PC-3 (cell line): ENCODE measurements around the gene TBX20. TPM values are rescaled to one million over a fixed set of nuclear protein-coding genes. Genes with fewer than 3 reads are reported as not detected.

Source experiments
- ATAC-seq: fragments of 200-7000 bp; cut with Tn5 transposase; 2 replicates; pipeline ENCODE4 v1.9.1; 2020; ENCODE audit warnings: mild to moderate bottlenecking, moderate library complexity
- BruUV-seq: library from RNA; stranded (reverse); fragments of 400-500 nt; replicated peaks from 2 replicates; lab custom pipeline; 2021; lab: Mats Ljungman, UMichigan
- CTCF ChIA-PET: fragments of 300-600 bp; sonication (Branson Sonifier 250); formaldehyde crosslinking; loops from one replicate; lab custom pipeline; 2022; ENCODE audit warnings: antibody characterized with exemption; lab: Charles Lee
- POLR2A ChIA-PET: fragments of 300-600 bp; sonication (Branson Sonifier 250); formaldehyde crosslinking; loops from one replicate; lab custom pipeline; 2022; ENCODE audit warnings: antibody characterized with exemption; ENCODE audit not compliant: unreplicated experiment; lab: Charles Lee
- DNase-seq: peaks from one replicate; pipeline ENCODE4 v3.0.0-alpha.2; 2015
- H2AFZ ChIP-seq: fragments of 300-600 bp; sonication (generic); 2 replicates; pipeline ENCODE4 v1.6.0; 2016; ENCODE audit warnings: antibody characterized with exemption, low read length
- H3F3A ChIP-seq: fragments of 300-600 bp; sonication (generic); one replicate; pipeline ENCODE4 v1.6.0; 2017; ENCODE audit warnings: antibody characterized with exemption, low read length, control low read depth, mild to moderate bottlenecking; ENCODE audit not compliant: unreplicated experiment
- H3K27ac ChIP-seq: fragments of 300-600 bp; sonication (generic); 2 replicates; pipeline ENCODE4 v1.5.1; 2016; ENCODE audit warnings: mild to moderate bottlenecking, low read length
- H3K27me3 ChIP-seq: fragments of 300-600 bp; sonication (generic); 2 replicates; pipeline ENCODE4 v1.6.1; 2016; ENCODE audit warnings: low read length, mixed read lengths
- H3K36me3 ChIP-seq: fragments of 300-600 bp; sonication (generic); 2 replicates; pipeline ENCODE4 v1.6.1; 2016; ENCODE audit warnings: low read depth, mixed run types, low read length, mixed read lengths
- H3K4me1 ChIP-seq: fragments of 300-600 bp; sonication (generic); 2 replicates; pipeline ENCODE4 v1.5.1; 2016; ENCODE audit warnings: low read length; ENCODE audit not compliant: insufficient read depth
- H3K4me2 ChIP-seq: fragments of 300-600 bp; sonication (generic); 2 replicates; pipeline ENCODE4 v1.6.0; 2016; ENCODE audit warnings: low read length
- H3K4me3 ChIP-seq: fragments of 300-600 bp; sonication (generic); 2 replicates; pipeline ENCODE4 v1.5.1; 2016; ENCODE audit warnings: mild to moderate bottlenecking, low read length, mixed read lengths
- H3K79me2 ChIP-seq: fragments of 300-600 bp; sonication (generic); 2 replicates; pipeline ENCODE4 v1.6.1; 2017; ENCODE audit warnings: low read length, mixed read lengths
- H3K9ac ChIP-seq: fragments of 300-600 bp; sonication (generic); 2 replicates; pipeline ENCODE4 v1.6.0; 2016; ENCODE audit warnings: mild to moderate bottlenecking, low read length
- H3K9me2 ChIP-seq: fragments of 300-600 bp; sonication (generic); replicated peaks from 2 replicates; pipeline ENCODE4 v1.6.1; 2016; ENCODE audit warnings: mixed run types, low read length, mixed read lengths
- H3K9me3 ChIP-seq: fragments of 300-600 bp; sonication (generic); 2 replicates; pipeline ENCODE4 v1.6.1; 2016; ENCODE audit warnings: low read length, mixed read lengths
- H4K20me1 ChIP-seq: fragments of 300-600 bp; sonication (generic); 2 replicates; pipeline ENCODE4 v1.6.1; 2016; ENCODE audit warnings: low read length, mixed read lengths
- CTCF ChIP-seq: fragments of 300-600 bp; sonication (generic); conservative IDR thresholded peaks from 2 replicates; pipeline ENCODE4 v1.5.1; 2017; ENCODE audit warnings: antibody characterized with exemption, low read depth, mild to moderate bottlenecking, low read length
- EZH2 ChIP-seq: fragments of 300-600 bp; sonication (generic); IDR thresholded peaks from one replicate; pipeline ENCODE4 v1.6.1; 2017; ENCODE audit warnings: antibody characterized with exemption, mild to moderate bottlenecking, low read length; ENCODE audit not compliant: unreplicated experiment
- EZH2phosphoT487 ChIP-seq: fragments of 300-600 bp; sonication (generic); IDR thresholded peaks from 2 replicates; pipeline ENCODE4 v1.6.1; 2018; ENCODE audit warnings: mild to moderate bottlenecking, antibody characterized with exemption, low read length, borderline replicate concordance
- intact Hi-C: fragments of 100-400 bp; cut with micrococcal nuclease; formaldehyde crosslinking; loops from 2 replicates; pipeline ENCODE4 v1.9.0; 2023
- total RNA-seq: library from RNA; depleted of rRNA; stranded (reverse); fragments of >200 nt; gene quantifications from 2 replicates; pipeline ENCODE4 v1.2.3, GENCODE V29; 2014

The TBX20 gene
- total RNA-seq, 1 experiment from 2014 or later, result 0.47 TPM

DNA sequence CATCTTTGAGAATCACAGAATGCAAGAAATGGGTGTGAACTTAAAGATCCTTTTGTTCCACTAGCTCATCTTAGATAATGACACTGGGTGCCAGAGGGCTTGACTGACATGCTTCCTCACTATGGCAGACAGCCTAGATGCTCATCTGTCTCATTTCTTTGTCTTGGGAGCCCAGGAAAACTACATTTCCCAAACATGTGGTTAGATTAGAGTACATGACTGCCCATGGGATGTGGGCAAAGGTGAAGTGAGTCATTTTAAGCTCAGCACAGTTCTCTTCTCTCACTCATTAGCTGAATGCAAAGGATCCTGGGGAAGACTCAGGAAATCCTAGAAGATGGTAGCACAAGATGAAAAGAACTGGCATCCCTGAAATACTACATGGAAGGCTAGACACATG lies 32.5 kb upstream of the TBX20 start:
- no peaks in the 10 kb centered on the region for H3K9me2 ChIP-seq
- ATAC-seq, result peak; percentile 43
- DNase-seq, result peak; percentile 52
- peaks cover 13% of the 10 kb centered on the region for H3K27me3 ChIP-seq
- H2AFZ ChIP-seq, result no peak overlapping the region
- intact Hi-C loops, result no loop called here
- H3K9me3 ChIP-seq, result no peaks in the 10 kb centered on the region
- ChIA-PET POLR2A (no interaction called here), CTCF (interaction anchor here (0.5 kb wide), 1 partner anchor 12 kb away, joined by 3 read pairs; no protein-coding TSS in a partner anchor)
- TF ChIP-seq EZH2phosphoT487 (no peak), EZH2 (no peak), CTCF (no peak)
- no peaks in the 10 kb centered on the region; the same call in 1 of the 2 replicates for H3K4me1 ChIP-seq
- no peaks in the 10 kb centered on the region for H3F3A ChIP-seq
- no peak overlapping the region for H3K4me3 ChIP-seq
- no peak overlapping the region for H3K9ac ChIP-seq
- no peak overlapping the region for H3K4me2 ChIP-seq
- H3K27ac ChIP-seq, result no peak overlapping the region
- no TSS peak for BruUV-seq
- H4K20me1 ChIP-seq, result no peaks in the 10 kb centered on the region
- no peaks in the 10 kb centered on the region for H3K36me3 ChIP-seq
- H3K79me2 ChIP-seq, result no peaks in the 10 kb centered on the region

- Histone ChIP-seq H3K4me3 (no peak overlapping the region), H3F3A (no peaks in the 10 kb centered on the region), H2AFZ (no peak overlapping the region), H3K79me2 (no peaks in the 10 kb centered on the region), H3K4me1 (no peaks in the 10 kb centered on the region; the same call in 1 of the 2 replicates), H3K27me3 (peaks cover 13% of the 10 kb centered on the region), H3K9me3 (no peaks in the 10 kb centered on the region), H4K20me1 (no peaks in the 10 kb centered on the region), H3K9me2 (no peaks in the 10 kb centered on the region), H3K27ac (no peak overlapping the region), H3K9ac (no peak overlapping the region), H3K36me3 (no peaks in the 10 kb centered on the region), H3K4me2 (no peak overlapping the region)
- intact Hi-C loops, result no loop called here
- DNase-seq (no peak), ATAC-seq (no peak)
- POLR2A ChIA-PET, result no interaction called here
- TF ChIP-seq EZH2, result no peak
- no peak for TF ChIP-seq CTCF
- no peak for TF ChIP-seq EZH2phosphoT487
- CTCF ChIA-PET, result interaction anchor here (0.5 kb wide), 1 partner anchor 13 kb away, joined by 3 read pairs; no protein-coding TSS in a partner anchor
- no TSS peak for BruUV-seq
These were observed 31.9 kb upstream of the TBX20 start for GRCh38 chr7:35285799-35286198.

DNA sequence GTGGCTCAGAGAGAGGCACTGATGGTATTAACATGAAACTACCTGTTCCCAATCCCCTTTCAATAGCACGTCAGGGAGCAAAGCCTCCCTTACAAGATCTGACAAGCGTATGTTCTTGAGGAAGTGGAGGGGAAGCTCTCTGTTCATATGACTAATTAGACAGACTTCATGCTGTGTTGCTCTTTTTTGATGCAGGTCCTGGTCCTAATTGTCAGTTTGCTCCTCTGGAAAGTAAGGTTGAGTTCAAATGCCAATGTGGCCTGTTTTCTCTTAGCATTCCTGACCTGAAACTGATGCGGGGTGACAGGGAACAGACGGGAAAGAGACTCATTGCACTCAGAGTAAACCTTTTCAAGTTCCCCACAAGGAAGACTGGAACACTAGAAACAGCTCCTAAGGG lies 27.0 kb upstream of the TBX20 start:
- Histone ChIP-seq H3K36me3 (no peaks in the 10 kb centered on the region), H3K4me2 (no peak overlapping the region), H3K9me2 (no peaks in the 10 kb centered on the region), H3K9ac (no peak overlapping the region), H3K27me3 (peaks cover 20% of the 10 kb centered on the region), H3K9me3 (no peaks in the 10 kb centered on the region), H3K4me1 (no peaks in the 10 kb centered on the region), H3K79me2 (no peaks in the 10 kb centered on the region), H3K4me3 (no peak overlapping the region), H3K27ac (no peak overlapping the region), H4K20me1 (no peaks in the 10 kb centered on the region), H2AFZ (no peak overlapping the region), H3F3A (no peaks in the 10 kb centered on the region)
- POLR2A ChIA-PET, result no interaction called here
- DNase-seq (no peak), ATAC-seq (no peak)
- TF ChIP-seq EZH2phosphoT487 (no peak), EZH2 (no peak), CTCF (no peak)
- intact Hi-C loops, result no loop called here
- CTCF ChIA-PET, result no interaction called here
- BruUV-seq, result no TSS peak
